HL-60/S4 (cell line): ENCODE measurements around the gene NDUFAF3.
"Not testable (repeated sequence)": the region's sequence is repeated elsewhere in the genome, so short reads cannot be mapped to it uniquely, and the experiment has no call there.

Experiments used
- in situ Hi-C: fragments of 300-500 bp; cut with MboI; formaldehyde crosslinking; loops from 2 replicates; pipeline ENCODE4 v1.14.3; 2022; ENCODE audit warnings: low sequenced_read_pairs

The NDUFAF3 gene

GRCh38 chr3:48999085-48999858, 22.6 kb upstream of the NDUFAF3 start:
- in situ Hi-C loops: no loop called here

- in situ Hi-C loops: no loop called here
Observed at GRCh38 chr3:49001155-49001554, 20.8 kb upstream of the NDUFAF3 start.

- in situ Hi-C loops: no loop called here
Observed at GRCh38 chr3:49004352-49005302, 17.3 kb upstream of the NDUFAF3 start.

- in situ Hi-C loops: no loop called here
Observed at GRCh38 chr3:49005303-49005680, 16.6 kb upstream of the NDUFAF3 start.

GRCh38 chr3:49005998-49006397, 15.9 kb upstream of the NDUFAF3 start:
- in situ Hi-C loops: no loop called here

GRCh38 chr3:49006408-49007067, 15.4 kb upstream of the NDUFAF3 start:
- in situ Hi-C loops: no loop called here

GRCh38 chr3:49007068-49007770, 14.7 kb upstream of the NDUFAF3 start, which contains the start of gene WDR6:
Gene WDR6 (plus strand): TSS chr3:49007391. CDS start chr3:49007432, 41 bp downstream.
- in situ Hi-C loops: no loop called here

GRCh38 chr3:49007771-49008528, 14.0 kb upstream of the NDUFAF3 start:
- in situ Hi-C loops: no loop called here

- in situ Hi-C loops: not testable (repeated sequence)
Observed at GRCh38 chr3:49008627-49009026, 13.3 kb upstream of the NDUFAF3 start.

- in situ Hi-C loops: no loop called here
Observed at GRCh38 chr3:49009396-49009795, 12.5 kb upstream of the NDUFAF3 start.

- in situ Hi-C loops: no loop called here
Observed at GRCh38 chr3:49012441-49013017, 9.4 kb upstream of the NDUFAF3 start.

- in situ Hi-C loops: no loop called here
Observed at GRCh38 chr3:49013113-49013737, 8.7 kb upstream of the NDUFAF3 start.

- in situ Hi-C loops: no loop called here
Observed at GRCh38 chr3:49013738-49014660, 7.9 kb upstream of the NDUFAF3 start.

GRCh38 chr3:49015072-49015471, 6.8 kb upstream of the NDUFAF3 start:
- in situ Hi-C loops: no loop called here

- in situ Hi-C loops: no loop called here
Observed at GRCh38 chr3:49015765-49016164, 6.2 kb upstream of the NDUFAF3 start.

GRCh38 chr3:49016414-49017228, 5.3 kb upstream of the NDUFAF3 start:
- in situ Hi-C loops: no loop called here
